HG02938 (cell line): ENCODE measurements around the gene SCAANT1.

ENCODE experiments used
- ATAC-seq: cut with Tn5 transposase; IDR thresholded peaks from one replicate; pipeline ENCODE4 v1.9.1; 2021; ENCODE audit warnings: mild to moderate bottlenecking, moderate library complexity; ENCODE audit not compliant: unreplicated experiment

Gene SCAANT1

GRCh38 chr3:63934041-63934866 lies 22.1 kb upstream of the SCAANT1 start:
- ATAC-seq, result no peak

DNA sequence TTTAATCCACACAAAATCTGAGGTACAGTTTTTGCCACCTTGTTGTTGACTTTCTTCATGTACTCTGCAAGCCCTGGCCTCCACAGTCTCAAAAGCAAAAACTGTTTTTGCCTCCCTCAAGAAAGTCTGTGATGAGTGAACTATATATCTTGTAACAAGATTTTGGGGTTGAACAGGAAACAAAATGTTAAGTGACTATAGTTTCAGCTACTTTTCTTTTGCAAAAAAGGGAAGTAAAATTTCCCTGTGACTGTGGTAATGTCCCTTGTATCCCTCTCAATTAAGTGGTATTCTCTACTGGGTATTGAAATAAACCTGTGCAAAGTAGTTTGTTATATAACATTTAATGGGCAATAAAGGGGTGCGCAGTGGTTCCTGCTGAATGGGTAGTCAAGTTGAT lies 21.3 kb upstream of the SCAANT1 start:
- ATAC-seq, result peak; percentile 63

DNA sequence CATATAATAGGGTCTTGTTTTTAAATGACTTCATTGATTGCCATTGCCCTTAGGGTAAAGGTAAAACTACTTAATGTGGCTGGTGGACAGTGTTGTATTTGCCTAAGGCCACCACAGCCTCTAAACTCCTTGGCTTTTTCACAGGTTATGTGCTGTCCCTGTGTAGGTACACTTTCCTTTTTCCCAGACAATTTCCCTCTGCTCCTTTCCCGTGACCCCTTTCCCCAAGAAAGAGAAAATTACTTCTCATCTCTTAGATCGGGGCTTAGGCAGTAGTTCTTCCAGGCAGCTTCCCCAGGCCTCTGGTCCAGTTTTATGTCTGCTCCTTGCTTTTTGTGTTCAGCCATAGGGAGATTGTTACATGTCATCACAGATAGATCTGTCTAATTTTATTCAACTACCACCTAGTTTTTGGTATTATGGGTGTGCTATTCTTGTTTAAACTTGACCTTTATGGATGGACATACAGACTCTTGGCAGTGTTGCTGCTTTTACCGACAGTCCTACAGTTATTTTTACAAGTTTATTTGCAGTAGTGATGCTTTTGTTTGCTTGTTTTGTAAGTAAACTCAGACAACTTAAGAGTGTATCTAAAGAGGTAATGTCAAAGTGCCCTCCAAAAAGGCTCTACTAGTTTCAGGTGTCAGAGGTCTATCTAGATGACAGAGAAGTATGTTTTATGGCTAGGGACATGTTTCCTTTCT lies 20.5 kb upstream of the SCAANT1 start:
- ATAC-seq, result no peak

GRCh38 chr3:63931290-63931689 lies 19.1 kb upstream of the SCAANT1 start:
- ATAC-seq, result no peak

DNA sequence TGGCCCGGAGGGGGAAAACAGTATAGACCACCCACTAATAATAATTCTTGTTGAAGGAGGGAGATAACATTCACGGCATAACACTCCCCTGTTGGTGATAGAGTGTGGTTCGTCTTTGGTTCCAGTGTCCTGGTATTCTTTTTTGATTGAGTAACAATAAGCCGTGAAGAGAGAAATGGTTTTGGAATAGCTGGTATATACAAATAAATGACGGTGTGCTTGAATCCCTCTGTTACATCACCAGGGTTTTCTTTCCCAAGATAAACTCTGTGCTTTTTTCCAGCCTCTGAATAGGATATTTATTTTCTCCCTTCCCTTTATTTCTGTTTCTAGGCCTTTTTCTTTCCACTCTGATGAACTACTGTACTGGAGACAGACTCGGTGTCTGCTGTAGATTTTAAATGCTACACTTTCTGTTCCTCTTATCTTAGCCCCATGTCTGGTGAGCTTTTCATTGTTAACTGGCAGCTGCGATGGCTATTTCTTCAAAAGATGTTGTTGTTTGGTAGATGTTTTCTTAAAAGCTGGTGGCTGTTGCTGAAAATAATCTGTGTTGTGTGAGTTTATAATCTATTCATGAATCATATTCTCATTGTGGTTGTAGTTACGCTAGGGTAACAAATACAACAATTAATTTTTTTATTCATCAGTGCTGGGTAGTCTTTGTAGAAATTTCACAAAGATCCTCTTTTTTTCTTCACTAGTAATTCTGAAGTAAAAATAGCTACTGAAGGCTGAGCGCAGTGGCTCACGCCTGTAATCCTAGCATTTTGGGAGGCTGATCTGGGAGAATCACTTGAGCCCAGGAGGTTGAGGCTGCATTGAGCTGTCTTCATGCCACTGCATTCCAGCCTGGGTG lies 15.5 kb upstream of the SCAANT1 start:
- ATAC-seq, result peak; percentile 80

- no peak for ATAC-seq
Observed at GRCh38 chr3:63926309-63926708, 14.1 kb upstream of the SCAANT1 start.

DNA sequence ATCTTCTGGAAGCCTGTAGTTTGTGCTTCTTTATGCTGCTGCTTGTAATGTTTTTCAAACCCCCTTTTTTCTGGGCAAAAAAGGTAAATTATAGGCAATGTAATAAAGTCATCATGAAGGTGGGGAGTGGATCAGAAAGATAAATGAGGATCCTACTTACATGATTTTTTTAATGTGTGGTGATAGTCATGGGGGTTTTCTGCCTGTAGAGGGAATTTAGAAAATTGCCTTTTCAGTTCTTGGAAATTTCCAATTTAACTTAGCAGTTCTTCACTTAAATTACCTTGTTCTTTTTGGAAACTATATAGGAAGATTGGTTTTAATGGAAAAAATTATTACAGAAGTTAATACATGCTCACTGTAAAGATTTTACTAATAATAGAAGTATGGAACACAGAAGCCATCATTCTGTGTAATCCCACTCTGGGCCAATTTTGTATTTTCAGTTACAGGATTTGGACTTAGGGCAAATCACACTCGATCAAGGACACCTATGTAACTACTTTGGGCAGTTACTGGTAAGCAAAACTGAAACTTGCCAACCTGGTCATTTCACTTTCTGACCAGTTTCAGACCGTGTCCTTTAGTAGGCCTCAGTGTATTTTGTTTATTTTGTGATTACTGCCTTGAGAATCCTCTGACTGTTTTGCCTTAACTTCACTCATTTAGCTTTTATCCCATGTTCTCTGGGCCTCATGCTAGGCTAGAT lies 10.5 kb upstream of the SCAANT1 start:
- ATAC-seq, result peak; percentile 1

DNA sequence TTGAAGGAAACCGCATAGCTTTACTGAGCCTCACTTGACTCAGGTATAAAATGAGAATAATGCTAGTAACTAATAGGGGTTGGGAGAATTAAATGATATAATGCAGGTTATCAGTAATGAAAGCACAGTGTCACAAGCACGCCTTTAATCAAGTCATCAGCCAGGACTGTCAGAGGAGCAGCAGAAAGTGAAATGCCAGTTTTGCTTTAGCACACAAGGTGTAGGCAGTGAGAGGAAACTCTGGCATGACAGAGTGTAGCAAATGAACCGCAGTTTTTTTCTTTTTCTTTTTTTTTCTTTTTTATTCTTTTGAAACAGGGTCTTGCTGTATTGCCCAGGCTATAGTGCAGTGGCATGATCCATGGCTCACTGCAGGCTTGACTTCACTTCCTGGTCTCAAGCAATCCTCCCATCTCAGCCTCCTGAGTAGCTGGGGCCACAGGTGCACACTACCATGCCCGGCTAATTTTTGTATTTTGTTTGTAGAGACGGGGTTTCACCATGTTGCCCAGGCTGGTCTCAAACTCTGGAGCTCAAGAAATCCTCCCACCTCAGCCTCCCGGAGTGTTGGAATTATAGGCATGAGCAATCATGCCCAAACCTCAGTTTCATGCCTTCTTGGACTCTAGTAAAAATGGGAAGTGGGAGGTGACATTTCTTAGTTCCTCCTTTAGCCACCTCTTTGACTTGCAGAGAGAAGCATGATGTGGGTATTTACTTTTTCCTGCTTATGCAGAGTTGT lies 9.7 kb upstream of the SCAANT1 start:
- peak; percentile 84 for ATAC-seq

DNA sequence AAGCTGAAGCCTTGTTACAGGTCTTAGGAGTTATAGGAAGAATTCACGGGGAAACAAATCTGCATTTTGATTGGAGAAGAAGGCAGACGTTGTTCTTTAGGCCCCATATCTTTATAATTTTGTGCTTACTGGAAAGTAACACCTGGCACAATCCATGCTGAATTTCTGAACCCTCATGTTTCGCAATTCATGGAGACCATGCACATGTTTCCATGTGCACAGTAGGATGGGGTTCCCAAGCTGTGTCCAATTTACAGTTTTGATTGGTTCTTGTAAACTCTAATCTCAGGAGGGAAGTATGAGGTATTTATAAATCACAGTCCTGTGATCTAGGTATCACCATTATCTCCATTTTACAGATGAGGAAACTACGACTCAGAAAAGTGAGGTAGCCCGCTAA lies 7.8 kb upstream of the SCAANT1 start:
- no peak for ATAC-seq

DNA sequence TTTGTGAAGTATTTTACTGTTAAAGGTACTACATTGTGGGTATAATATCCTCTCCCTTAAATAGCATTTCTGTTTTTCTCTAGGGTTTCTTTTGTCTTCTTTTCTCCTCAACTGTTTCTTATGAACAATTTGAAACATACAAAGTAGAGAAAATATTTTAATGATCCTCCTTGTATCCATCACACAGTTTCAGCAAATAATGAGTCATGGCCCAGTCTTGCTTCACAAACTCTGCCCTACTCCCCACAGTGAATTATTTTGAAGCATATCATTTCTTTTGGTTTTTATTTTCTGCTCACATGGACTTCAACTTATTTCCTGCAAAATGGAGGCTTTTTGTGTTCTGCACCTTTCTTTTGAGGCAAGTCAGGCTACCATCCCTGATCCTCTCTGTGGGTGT lies 6.1 kb upstream of the SCAANT1 start:
- no peak for ATAC-seq

GRCh38 chr3:63914312-63914711 lies 2.1 kb upstream of the SCAANT1 start:
- ATAC-seq, result no peak

GRCh38 chr3:63912768-63913588 lies 795 bp upstream of the SCAANT1 start:
- ATAC-seq, result peak; percentile 6

- no peak for ATAC-seq
Observed at GRCh38 chr3:63911509-63911872, 692 bp downstream of the SCAANT1 start.

DNA sequence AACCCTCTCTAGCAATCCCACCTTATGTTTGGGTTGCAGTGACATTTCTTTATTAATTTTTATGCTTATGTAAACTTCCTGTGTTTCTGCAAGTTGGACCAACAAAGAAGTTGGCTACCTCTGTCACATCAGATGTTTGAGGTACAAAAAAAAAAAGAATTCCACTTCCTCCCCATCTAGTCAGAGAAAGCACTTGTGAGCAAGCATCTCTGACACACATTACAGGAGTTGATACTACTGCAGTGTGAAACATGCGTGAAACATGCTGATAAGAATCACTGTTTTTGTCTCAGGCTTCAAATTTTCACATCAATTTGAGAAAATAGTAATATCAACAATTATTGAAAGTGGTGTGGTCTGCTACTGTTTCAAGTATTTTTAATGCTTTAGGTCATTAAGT lies 1.3 kb downstream of the SCAANT1 start:
- no peak for ATAC-seq

DNA sequence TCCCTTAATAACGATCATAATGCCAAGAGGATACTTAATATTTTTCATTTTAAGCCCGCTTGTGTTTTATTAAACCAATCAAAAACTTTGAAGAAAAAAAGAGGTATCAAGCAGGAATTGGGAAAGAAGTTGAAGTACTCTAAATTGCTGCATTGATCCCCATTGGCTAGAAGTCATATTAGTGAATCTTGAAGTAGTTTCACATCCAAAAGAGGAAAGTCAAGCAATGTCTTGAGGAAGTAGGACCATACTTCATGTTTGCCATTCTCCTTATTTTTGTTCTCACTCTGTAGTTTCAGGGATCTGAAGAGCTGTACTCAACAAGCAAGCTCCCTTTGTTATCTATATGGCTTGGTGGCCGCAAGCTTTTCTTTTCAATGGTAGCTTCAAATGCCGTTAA lies 2.2 kb downstream of the SCAANT1 start:
- ATAC-seq, result no peak

- no peak for ATAC-seq
Observed at GRCh38 chr3:63909431-63909830, 2.8 kb downstream of the SCAANT1 start.

DNA sequence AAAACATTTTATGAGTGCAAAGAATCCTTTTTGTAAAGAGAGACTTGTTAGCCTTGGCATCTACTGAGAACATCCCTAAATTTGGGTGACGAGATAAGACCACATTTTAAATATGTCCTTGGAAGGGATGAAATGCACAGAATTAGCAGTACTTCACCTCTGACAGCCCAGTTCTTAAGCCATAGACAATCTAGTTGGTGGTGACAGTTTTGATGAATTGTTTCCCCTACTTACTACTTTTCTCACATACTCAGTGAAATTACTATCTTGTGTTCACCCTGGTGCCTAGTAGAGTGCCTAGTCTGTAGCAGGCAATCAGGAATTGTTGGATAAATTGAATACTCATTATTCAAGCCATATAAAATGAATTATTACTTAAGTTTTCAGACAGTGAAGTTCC lies 3.4 kb downstream of the SCAANT1 start:
- ATAC-seq, result no peak

DNA sequence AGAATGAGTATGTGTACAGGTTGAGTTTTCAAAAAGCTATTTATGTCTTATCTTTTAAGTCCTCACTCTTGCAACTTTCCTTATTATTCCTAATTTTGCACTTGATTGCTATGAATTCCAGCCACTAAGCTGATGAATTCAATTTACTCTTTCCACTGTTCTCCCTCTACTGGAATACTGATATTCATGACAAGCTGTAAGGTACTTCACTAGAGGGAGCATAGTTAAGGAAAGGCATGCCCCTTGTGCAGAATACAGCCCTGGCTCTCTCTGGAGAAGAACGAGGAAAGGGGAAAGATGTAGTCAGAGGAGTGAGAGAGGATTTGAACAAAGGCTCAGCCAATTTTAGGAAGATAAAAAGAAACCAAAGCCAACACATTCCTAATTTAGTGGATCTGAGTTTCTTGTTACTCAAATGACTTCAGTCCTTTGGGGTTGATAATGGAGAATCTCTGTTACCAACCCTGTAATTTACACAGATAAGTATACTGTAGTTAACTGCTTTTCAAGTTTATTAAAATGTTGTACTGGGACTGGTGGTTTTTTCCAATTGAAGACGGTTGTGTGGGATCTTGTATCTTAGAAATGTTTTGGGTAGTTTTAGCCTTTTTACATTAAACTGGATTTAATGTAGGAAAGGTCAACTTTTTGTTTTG lies 4.0 kb downstream of the SCAANT1 start:
- ATAC-seq, result no peak
